Activated CD8-positive, alpha-beta memory T cell treated with anti-CD3 and anti-CD28 coated beads, Interleukin-2, amount 50 U/mL, for 1 hour (primary cell): ENCODE results near the gene CACNA1A.
"Not testable (repeated sequence)": the region's sequence is repeated elsewhere in the genome, so short reads cannot be mapped to it uniquely, and the experiment has no call there.

Experiments
- DNase-seq: peaks from one replicate; pipeline ENCODE4 v3.0.0-alpha.2; 2020; ENCODE audit errors: extremely low read depth

The CACNA1A gene

DNA sequence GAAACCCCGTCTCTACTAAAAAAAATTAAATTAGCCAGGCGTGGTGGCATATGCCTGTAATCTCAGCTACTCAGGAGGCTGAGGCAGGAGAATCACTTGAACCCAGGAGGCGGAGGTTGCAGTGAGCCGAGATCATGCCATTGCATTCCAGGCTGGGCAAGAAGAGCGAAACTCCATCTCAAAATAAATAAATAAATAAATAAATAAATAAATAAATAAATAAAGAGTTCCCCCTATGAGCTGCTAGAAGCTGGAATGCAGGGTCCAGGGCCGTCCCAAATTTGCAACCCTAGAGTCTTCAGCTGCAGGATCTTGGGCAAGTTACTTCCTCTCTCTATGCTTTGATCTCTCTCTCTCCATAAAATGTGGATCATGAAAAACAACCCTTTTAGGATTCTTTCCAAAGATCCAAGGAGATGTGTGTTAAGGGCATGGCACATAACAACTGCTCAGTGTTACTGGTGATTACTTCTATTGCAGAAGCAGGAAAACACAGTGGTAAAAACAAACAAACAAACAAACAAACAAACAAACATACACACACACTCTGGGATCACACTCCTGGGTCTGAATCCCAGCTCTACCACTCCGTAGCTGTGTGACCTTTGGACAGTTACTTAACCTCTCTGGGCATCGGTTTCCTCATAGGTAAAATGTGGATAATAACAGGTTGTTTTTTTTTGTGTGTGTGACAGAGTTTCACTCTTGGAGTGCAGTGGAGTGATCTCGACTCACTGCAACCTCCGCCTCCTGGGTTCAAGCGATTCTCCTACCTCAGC lies 78.8 kb downstream of the CACNA1A start:
- no peak for DNase-seq

DNA sequence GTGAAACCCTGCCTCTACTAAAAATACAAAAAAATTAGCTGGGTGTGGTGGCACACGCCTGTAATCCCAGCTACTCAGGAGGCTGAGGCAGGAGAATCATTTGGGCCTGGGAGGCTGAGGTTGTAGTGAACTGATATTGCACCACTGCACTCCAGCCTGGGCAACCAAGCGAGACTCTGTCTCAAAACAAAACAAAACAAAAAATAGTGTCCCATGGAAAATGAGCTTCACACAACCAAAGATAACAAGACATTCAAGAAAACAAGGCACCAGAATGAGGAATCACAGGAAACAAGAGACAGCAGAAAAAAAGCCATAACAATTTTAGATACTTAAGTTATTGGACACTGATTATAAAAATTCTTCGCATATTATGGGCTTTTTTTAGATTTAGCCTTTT lies 80.4 kb downstream of the CACNA1A start:
- not testable (repeated sequence) for DNase-seq

DNA sequence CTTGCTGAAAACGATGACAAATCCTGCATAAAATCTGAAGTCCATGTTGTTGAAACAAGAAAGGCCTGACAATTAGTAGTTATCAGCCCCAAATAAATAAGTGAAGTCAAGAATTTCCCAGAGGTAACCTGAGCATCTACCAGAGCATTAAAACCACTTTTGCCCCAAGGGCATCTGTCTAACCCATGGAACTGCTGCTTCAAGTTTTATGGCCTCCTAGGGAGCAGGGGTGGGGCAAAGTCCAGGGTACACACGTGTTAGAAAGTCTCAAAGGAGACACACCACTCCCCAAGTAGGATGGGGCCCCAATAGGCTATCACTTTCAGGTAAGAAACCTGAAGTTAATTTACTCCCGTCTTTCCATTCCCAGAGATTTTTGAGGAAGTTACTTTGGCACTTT lies 81.1 kb downstream of the CACNA1A start:
- DNase-seq: no peak

DNA sequence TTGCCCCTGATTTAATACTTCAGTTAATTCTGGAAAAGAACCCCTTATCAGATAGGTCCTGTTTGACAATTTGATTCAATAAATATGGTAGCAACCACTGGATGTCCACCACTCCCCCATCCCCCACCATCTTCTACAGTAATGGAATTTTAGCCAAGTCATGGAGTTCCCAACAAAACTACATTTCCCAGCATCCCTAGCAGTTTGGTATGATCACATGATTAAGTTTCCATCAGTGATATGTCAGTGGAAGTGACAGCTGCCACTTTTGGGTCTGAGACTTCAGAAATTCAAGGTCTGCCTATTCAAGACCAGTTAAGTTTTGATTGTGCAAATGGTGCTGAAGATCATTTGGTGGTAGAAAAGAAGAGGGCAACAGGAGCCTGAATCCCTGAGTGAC lies 85.5 kb downstream of the CACNA1A start:
- DNase-seq: no peak

DNA sequence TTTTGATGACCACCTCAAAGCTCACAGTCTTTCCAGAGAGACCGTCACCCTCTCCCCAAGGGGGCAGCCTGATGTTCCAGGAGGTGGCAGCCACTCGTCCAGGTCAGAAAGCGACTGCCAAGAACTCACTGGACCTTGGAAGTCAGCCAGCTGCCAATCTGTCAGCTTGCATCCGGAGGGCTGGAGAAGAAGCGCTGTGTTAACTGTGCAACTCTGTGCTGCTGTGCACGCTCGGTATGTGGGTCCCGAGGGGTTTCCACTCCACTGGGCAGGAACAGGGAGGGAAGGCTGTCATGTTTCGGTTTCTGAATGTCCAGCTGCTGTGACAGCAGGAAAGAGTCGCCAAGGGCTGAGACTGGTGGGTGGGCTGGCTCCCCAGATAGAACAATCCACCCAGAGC lies 89.2 kb downstream of the CACNA1A start:
- DNase-seq: no peak

DNA sequence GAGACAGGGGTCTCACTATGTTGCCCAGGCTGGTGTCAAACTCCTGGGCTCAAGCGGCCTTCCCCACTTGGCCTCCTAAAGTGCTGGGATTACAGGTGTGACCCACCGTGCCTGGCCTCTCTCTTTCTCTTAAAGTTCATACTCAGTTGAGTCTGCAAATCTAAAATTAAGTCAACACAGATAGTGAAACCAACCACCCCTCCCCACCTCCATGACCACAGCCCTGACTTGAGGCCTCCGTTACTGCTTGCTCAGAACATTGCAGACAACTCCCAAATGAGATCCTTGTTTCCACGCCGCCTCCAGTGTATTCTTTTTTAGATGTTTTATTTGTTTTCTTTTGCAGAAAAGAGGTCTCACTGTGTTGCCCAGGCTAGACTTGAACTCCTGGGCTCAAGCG lies 94.4 kb downstream of the CACNA1A start:
- no peak for DNase-seq

DNA sequence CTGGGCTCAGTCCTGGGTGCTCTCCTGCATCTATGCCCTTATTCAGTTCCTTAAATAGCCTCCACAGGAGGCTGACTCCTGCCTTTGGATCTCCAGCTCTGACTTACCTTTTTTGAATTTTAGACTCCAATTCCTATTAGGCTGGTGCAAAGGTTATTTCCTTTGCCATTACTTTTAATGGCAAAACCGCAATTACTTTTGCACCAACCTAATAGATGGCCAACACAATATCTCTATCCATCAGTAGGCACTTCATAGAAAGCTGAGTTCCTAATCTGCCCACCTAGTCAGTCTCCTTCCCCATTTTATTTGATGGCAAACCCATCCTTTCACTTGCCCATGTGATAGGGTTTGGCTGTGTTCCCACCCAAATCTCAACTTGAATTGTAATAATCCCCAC lies 95.3 kb downstream of the CACNA1A start:
- no peak for DNase-seq

DNA sequence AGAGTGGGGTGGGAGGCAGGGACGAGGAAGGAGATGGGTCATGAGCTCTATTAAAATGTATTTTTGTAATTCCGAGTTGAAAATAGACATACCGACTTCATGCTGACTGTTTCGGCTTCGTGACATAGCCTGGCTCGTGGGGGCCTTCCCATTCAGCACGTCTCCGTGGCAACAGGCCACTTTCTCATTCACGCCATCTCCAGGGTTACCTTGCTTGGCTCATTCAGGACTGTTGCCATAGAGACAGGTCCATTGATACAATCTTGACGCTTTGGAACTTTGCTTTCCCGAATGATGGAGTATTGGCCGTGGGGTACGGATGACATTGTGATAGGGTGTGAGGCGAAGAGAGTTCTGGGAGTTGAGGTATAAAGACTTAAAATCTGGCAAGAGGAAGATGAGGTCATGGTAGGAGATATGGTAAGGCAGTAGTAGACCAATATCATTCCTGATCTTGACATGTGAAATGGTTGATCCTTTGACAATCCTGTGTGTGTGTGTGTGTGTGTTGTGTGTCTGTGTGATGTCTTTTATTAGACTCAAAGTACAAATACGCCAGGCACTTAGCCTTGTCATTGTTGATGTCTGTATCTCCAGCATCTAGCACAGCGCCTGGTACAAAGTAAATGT lies 97.3 kb downstream of the CACNA1A start:
- DNase-seq: no peak

DNA sequence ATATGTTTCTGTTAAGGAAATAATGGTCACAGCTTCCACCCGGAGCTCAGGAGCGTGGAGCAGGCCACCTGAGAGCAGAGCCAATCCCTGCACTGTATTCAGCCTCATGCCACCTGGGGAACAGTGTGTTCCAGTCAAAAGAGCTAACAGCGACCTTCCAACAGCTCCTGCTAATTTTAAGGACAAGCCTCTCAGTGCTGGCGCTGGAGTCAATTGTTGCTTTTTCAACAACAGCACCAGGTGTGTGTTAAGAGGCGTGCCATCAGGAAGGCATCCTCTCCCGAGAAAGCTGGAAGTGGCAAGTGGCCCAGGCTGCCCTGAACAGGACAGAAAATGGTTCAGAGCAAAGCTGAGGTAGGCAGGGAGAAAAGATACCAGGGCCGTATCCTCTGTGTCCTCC lies 102.0 kb downstream of the CACNA1A start:
- no peak for DNase-seq

DNA sequence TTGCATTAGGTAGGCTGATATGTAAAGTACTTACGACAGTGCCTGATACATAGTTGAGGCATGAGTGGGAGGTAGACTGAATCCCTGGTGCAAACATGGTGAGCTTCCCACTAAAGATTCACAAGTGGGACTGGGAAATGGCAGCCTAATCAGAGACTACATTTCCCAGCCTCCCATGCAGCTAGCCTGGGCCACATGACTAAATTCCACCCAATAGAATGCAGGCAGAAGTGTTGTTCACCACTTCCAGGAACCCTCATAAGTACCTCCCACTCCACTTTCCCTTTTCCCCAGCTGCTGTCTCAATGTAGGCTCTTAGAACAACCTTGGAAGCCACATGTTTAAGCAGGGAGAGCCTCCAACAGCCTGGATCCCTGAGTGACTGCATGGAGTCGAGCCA lies 104.9 kb downstream of the CACNA1A start:
- no peak for DNase-seq

DNA sequence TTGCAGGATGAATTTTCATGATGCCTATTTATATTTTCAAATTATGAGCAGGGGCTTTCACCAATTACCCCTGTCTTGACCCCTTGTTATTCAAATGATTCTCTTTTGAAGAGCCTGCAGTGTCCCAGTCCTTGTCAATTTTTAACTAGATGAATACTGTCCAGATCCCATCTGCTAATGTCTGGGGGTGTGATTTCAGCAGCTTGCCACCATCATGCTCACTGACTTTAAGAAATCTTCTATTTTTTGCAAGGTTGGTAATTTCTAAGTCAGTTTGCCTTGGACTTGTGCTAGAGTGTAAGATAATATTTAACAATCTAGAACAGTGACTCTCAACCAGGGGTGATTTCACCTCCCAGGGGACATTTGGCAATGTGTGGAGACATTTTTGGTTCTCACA lies 106.0 kb downstream of the CACNA1A start:
- DNase-seq: no peak

DNA sequence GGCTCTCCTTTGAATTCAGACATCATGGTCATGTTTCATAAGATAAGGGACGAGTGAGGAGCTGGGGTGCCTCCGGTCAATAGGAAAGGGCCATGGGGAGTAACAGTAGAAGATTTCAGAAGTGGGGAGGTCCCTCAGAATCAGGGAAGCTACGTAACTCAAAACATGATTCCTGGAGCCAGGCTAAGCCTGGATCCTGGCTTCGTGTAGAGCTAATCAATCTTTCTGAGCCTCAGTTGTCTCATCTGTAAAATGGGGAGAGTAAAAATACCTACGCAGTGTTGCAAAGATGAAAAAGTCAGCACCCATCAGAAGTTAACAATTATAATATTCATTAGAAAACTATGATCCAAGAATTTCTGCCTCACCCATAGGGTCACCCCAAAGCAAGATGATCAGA lies 106.5 kb downstream of the CACNA1A start:
- no peak for DNase-seq

DNA sequence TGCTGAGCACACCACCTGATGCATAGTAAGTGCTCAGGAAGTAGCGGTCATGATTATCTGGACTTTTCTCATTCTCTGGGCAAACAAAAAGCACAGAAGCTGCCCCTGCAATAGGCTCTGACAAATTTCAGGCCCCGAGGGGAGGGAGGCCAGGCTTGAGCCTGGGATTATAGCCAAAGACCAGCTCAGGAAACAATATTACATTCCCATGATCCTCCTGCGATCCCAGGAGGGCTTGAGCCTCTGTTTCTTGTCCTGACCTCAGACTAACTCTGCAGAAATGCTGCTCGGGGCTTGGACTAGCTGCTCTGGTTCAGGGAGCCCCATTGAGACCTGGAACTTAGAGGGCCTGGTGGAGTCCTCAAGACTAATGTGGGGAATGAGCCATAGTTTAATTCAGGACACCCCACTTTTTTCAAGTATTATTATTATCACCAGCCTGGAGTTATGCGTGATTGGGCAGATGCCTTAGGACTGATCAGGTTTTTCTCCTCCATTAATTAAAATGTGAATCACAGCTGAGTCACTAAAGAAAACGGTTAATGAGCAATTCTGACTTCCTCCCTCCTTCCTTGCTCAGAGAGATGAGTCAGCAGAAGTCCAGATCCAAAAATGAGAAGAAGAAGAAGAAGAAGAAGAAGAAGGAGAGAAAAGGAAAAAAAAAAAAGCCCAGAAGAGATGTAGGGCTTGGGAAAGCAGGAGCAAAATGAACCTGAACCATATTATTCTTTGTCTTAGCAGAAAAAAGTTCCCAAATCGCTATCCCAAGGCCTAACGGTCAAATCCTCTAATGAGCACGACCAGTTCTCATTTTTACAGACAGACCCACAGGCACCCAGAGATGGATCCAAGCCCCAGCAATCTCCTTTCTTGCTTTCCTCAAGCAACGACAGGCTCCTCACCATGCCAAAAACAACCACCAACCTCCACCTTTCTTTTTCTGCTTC lies 107.2 kb downstream of the CACNA1A start:
- no peak for DNase-seq

DNA sequence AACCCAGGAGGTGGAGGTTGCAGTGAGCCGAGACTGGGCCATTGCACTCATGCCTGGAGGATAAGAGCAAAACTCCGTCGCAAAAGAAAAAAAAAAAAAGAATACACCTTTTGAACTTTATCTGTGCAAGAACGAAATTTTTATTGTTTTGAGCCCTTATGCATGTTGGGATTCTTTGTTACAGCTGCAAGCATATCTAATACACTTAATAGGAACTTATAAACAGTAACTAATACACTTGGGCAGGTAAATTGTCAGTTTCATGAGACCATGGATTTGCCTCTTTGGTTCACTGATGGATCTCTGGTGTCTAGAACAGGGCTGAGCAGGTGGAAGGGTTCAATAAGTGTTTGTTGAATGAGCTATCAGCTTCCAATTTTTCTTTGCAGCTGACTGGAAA lies 108.1 kb downstream of the CACNA1A start:
- no peak for DNase-seq

DNA sequence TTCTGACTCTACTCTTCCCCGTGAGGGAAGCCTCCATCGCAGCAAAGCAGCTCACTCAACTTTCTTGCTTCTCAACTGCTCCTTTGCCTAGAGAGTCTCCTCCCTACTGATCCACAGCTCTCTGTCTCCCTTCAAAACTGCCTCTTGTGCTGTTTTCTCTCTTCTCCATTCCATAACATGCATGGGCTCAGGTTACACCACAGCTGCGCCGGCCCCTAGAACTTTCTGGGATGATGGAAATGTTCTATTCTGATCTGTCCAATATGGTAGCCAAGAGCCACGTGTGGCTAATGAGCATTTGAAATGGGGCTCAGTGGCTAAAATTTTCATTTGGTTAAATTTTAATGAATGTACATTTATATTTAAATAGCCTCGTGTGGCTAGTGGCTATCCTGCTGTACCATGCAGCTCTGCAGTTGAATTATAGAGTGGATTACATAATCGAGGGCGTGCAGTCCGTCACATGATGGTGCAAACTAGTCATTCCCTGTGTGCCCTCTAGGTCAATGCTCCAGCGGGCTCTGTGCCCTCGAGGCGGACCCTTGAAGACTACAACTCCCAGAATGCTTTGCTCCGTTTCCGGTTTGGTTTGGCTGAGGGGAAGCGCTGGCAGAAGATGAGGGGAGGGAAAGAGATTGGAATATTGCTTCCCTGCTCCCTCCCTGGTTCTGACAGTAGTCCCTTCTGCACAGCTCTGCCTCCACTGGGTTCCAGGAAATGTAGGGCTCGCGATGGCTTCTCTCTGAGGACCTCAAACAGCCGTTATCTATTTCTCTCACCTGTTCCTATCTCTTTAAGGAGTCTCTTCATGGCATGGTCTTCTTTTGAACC lies 109.8 kb downstream of the CACNA1A start:
- DNase-seq: no peak

DNA sequence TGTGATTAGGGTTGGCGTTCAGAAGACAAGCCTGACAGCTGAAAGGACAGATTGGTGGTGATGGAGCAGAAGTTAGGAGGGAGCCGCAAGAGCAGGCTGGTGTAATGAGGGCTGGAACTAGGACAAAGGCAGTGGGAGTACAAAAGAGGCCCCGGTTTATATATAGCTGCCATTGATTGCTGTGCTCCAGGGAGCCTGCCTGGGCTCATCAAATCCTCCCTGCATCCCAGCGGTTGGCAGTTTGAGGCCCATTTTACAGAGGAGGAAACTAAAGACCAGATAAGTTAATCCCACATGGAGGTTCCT lies 123.7 kb downstream of the CACNA1A start:
- DNase-seq: no peak

DNA sequence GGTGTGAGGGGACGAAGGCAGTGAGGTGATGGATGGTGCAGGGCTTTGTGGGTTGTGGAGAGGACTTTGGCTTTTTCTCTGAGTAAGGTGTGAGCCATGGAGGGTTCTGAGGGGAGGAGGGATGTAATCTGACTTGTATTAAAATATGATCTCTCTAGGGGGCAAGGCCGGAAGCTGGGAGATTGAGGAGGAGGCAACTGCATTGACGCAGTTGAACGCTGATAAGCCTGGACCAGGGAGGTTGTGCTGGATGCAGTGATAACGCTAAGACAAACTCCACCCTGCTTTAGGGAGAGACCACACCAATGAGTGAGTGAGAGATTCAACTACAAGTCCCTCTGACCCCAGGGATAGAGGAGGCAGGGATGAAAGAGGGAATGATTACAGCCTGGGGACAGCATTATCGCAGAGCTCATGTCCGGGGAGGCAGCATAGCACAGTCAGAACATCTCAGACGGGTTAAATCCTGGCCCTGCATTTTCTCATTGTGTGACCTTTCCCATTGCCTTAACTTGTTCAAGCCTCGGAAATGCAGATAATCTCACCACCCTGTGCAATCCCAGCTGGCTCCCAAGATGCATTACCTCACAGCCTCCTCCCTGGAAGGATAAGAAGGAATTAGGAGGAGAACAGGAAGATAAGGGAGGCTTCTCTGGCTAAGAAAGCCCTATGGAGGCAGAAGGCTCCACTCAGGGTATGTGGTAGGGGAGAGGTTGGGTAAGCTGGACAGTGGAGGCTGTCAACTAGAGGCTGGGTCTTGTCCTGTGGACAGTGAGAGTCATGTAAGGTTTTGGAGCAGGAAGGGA lies 124.2 kb downstream of the CACNA1A start:
- no peak for DNase-seq

DNA sequence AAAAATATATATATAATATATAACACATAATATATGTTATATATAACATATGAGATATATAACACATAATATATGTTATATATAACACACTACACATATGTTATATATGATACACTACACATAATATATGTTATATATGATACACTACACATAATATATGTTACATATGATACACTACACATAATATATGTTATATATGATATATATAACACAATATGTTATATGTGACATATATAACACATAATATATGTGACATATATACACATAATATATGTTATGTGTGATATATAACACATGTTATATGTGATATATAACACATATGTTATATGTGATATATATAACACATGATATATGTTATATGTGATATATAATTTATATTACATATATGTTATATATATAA lies 129.7 kb downstream of the CACNA1A start:
- DNase-seq: no peak

DNA sequence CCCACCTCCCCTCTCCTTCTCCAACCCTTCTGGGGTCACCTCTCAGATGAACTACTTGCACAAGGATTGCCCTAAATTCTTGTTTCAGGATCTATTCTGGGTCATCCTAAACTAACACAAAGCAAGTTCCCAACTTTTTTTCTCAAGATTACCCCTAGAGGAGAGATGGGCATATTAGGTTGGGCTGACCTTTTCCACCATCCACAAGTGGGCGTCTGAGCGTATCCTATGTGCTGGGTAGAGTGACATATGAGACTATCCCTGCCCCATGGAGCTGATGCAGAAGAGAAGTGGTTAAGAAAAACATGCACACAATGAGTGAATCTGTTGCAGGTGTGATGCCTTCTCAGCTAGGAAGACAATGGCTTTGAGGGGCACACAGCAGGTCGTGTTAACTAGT lies 132.7 kb downstream of the CACNA1A start:
- no peak for DNase-seq

DNA sequence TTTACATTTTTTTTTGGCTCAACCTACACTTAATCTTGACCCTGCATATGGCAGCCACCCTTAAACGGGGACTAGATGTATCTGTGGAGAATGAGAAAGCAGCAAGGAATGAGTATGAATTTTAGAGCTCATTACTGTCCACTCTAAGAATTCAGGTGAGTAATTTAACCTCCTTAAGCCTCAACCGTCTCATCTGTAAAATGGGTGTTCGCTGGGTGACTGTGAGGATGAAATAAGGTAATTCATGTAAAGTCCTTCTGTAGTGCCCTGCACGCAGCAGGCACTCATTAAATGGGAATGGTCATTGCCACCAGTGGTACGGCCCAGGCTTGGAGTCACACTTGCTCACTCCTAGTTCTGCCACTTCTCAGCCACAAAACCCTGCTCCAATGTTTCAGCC lies 135.3 kb downstream of the CACNA1A start:
- DNase-seq: no peak

DNA sequence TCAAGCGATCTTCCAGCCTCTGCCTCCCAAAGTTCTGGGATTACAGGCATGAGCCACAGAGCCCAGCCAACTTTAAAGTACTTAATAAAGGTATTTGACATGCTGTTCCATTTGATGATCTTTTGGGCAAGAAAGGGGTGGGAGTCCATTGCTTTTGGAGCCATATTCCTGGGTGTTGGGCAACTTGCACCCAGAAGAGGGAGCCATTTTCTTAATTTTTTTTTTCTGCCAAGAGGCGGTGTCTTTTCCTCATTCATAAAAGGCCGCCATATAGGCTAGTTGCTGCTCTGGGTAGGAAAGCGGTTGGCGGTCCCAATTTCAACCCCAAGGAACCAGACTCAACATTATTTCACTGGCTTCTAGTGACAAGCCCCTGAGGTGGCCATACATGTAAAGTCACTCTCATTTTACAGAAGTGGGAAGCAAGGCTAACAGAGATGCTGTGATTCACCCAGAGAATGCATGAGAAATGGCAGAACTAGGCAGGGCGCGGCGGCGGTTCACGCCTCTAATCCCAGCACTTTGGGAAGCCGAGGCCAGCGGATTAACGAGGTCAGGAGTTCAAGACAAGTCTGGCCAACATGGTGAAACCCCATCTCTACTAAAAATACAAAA lies 139.6 kb downstream of the CACNA1A start:
- no peak for DNase-seq
